ENCODE measurements around the gene EIF4A3.

Gene EIF4A3

DNA sequence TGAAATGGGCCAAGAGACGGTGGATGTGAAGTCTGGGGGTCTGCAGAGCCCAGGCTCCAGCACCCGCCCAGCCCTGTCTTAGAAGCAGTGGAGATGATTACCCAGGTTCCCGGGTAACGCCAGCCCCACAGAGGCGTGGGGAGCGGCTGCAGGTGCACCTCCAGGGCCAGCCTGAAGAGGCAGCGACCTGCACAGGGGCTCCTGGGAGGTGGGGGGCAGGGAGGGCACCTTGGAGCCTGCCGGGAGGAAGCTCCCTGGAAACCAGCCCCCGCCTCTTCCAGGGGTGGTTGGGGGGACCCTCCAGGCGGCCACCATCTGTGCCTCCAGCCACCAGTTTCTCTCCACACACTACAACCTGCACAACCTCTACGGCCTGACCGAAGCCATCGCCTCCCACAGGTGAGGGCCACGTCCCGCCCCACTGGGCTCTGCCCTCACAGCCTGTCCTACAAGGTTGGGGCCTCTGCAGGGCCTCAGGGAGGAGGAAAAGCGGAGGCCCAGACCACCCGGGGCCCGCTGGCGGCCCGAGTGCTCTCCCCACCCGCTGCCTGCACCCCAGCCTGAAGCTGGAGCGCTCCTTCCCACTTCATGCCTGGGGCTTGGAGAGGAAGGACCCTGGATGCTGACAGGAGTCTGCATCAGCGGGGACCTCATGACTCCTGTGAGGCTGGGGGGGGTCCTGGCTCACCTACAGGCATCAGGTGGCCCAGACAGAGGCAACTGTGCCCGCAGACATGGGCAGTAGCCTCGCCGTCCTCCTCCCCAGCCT lies 35.0 kb downstream of the EIF4A3 start:
- DNase-seq: no peak

DNA sequence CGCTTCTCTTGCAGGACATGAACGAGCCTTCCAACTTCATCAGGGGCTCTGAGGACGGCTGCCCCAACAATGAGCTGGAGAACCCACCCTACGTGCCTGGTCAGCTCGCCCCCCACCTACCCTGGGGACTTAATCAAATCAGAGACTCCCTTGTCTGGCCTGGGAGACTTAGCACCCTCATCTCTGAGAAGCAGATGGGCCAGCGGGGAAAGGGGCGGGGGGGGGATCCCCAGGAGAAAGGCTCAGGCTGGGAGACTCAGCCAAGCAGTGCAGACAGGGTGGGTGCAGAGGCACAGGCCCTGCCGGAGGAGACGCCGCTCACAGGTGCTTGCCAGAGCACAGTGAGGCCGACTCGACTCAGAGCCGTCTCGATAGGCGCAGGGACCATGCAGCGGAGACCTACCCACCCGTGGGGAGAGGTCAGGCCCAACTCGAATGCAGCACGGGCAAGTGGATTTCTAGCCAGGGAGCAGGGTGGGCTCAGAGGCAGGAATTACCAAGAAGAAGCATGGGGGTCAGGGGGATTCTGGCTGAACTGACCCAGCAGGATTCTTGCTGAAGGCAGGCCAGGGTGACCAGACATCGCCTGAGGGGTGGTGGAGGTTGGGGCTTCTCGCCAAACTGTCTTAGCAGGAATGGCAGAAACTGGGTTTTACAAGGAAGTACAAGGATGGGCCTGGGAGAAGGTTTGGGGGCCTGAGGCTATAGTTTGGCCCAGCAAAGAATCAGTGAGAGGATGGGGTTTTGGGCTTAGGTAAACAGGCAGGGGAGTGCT lies 35.8 kb downstream of the EIF4A3 start:
- no peak for DNase-seq

DNA sequence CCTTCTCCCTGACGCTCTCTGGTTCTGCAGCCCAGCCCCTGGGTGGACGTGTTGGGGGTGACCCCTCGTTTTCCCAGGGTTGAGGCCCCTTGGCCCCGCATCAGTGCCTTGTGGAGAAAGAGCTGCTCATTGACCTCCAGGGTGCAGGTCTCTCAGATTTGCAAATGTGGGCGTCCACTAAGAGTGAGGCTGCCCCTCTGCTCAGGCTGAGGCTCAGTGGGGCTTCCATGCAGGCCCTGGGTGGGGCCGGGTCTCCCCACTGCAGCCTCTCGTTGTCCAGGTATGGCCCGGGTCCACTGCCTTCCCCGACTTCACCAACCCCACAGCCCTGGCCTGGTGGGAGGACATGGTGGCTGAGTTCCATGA lies 36.5 kb downstream of the EIF4A3 start:
- no peak for DNase-seq

DNA sequence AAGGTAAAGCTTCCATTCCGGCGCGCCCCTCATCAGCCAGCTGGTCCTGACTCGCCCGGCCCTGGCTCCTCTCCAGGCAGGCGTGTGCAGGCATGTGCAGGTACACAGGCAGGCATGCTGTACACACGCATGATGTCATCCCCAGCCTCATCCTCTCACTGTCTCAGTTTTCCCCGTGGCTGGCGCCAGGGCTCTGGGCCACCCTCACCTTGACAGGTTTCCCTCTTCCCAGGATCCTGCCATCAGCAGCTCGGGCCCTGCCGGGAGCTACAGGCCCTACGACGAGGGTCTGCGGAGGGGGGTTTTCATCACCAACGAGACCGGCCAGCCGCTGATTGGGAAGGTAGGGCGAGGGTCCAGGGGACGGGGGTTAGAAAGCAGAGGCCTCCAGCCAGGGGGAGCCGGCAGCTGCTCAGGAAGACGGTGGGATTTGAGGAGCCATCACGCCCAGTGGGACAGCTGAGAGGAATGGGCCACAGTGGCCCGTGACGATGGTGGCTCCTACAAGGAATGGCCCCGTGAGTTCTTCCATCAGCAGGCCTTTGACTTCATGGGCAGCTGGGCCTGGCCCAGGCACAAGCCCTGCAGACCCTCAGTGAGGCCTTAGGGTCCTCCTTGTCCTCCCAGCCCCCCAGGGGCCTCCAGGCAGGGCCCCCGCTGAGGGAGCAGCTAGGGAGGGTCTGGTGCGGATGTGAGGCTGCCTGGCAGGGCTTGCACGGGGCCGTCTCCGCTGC lies 37.0 kb downstream of the EIF4A3 start:
- DNase-seq: no peak

DNA sequence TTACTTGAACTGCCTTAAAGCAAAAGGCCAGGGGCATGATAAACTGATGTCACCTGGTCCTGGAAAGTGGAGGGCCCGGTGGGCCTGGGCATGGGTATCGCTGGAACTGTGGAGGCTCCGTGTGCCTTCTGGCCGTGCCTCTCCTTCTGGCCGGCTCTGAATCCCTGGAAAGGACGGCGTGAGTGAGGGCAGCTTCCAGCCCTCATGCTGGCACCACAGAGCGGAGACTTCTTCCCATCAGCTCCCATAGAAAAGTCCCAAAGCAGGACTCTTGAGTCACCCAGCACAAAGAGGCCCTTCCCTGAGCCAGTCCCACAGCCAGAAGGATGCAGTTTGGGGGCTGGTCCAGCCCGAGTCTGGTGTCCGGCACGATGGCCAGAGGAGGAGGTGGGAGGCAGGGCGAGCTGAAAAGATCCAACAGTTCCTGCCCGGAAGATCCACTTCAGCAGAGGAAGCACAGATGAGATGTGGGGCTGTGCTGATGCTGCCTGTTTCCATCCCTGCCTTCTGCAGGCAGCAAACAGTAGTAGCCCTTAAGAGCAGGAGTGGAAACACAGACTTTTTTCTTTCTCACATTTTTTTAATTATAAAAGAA lies 37.8 kb downstream of the EIF4A3 start:
- DNase-seq: no peak

DNA sequence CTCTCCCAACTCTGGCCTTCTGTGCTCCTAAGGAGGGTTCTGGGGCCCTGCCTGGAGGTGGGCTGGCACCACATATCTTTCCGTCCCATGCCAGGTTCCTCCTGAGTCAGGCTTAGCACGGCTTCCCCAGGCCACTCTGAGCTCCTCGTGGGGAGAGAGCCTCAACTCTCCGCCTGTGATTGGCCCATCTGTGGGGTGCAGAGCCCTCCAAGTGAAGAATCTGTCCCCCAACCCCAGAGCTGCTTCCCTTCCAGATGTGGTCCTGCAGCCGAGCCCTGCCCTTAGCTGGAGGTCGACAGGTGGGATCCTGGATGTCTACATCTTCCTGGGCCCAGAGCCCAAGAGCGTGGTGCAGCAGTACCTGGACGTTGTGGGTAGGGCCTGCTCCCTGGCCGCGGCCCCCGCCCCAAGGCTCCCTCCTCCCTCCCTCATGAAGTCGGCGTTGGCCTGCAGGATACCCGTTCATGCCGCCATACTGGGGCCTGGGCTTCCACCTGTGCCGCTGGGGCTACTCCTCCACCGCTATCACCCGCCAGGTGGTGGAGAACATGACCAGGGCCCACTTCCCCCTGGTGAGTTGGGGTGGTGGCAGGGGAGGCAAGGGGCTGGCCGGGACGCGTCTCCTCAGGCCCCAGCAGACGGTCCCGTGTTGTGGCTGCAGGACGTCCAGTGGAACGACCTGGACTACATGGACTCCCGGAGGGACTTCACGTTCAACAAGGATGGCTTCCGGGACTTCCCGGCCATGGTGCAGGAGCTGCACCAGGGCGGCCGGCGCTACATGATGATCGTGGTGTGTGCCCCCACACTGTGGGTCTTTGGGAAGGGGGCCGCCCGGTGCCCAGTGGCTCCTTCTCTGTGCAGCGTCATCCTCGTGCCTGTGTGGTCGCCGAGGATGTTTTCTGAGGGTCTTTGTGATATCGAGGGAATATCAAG lies 38.6 kb downstream of the EIF4A3 start:
- DNase-seq: no peak

DNA sequence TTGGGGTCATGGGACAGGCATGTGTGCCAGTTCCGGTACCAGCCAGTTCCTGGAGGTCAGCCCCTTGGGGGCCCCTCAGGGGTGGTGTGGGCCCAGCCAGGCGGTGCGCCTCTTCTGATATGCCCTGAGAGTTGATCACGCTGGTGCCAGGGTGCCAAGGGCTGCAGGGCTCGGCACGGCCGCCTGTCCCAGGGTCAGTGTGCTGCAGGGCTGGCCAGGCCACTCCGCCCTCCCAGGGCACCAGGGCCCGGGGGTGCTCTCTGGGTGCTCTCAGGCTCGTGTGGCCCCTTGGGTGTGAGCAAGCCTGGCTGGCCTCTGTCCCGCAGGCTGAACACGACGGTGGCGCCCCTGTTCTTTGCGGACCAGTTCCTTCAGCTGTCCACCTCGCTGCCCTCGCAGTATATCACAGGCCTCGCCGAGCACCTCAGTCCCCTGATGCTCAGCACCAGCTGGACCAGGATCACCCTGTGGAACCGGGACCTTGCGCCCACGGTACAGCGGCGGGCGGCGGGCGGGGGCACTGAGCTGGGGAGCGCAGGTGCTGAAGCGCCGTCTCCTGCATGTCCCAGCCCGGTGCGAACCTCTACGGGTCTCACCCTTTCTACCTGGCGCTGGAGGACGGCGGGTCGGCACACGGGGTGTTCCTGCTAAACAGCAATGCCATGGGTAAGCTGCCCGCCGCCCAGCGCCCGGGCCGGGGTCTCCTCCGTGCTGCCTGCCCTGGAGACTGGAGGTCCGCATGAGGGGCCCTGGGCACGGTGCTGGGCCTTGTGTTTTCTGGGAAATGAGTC lies 39.5 kb downstream of the EIF4A3 start:
- DNase-seq: no peak

DNA sequence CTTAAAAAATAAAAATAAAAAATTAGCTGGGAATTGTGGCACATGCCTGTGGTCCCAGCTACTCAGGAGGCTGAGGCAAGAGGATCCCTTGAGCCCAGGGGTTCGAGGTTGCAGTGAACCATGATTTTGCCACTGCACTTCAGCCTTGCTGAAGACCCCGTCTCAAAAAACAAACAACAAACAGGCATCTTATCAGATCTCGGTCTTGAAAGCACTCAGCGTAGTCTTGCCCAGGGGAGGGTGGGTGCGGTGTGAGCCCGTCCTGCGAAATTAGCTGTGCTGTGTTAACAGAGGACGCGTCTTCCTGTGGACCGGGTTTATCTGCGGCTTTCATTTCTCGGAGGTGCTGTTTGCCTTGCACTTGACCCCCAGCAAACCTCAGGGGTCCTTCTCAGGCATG lies 40.2 kb downstream of the EIF4A3 start:
- DNase-seq: no peak

DNA sequence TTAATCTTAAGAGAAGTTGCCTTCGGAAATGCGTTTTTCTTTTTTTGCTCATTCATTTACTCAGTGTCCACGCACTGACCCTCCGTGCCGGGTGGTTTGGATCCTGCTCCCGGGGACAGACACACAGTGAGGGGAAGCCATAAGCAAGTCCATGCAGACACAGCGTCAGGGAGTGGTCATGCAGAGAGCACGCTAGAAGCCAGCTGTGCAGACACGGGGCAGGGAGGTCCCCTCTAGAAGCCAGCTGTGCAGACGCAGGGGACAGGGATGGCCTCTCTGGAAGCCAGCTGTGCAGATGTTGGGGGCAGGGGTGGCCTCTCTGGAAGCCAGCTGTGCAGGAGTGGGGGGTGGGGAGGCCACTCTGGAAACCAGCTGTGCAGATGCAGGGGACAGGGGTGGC lies 40.8 kb downstream of the EIF4A3 start:
- no peak for DNase-seq

DNA sequence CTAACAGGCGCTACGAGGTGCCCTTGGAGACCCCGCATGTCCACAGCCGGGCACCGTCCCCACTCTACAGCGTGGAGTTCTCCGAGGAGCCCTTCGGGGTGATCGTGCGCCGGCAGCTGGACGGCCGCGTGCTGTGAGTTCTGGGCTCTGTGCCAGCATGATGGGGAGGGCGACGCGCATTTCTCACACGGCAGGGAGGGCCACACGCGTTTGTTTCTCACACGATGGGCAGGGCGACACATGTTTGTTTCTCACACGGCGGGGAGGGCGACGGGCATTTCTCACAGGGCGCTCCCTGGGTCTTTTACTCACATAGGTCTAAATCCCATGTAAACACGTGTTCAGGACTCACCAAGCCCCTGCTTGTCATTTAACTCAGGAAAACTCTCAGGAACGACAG lies 41.2 kb downstream of the EIF4A3 start:
- no peak for DNase-seq

DNA sequence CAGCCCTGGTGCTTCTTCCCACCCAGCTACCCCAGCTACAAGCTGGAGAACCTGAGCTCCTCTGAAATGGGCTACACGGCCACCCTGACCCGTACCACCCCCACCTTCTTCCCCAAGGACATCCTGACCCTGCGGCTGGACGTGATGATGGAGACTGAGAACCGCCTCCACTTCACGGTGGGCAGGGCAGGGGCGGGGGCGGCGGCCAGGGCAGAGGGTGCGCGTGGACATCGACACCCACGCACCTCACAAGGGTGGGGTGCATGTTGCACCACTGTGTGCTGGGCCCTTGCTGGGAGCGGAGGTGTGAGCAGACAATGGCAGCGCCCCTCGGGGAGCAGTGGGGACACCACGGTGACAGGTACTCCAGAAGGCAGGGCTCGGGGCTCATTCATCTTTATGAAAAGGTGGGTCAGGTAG lies 42.0 kb downstream of the EIF4A3 start:
- no peak for DNase-seq

DNA sequence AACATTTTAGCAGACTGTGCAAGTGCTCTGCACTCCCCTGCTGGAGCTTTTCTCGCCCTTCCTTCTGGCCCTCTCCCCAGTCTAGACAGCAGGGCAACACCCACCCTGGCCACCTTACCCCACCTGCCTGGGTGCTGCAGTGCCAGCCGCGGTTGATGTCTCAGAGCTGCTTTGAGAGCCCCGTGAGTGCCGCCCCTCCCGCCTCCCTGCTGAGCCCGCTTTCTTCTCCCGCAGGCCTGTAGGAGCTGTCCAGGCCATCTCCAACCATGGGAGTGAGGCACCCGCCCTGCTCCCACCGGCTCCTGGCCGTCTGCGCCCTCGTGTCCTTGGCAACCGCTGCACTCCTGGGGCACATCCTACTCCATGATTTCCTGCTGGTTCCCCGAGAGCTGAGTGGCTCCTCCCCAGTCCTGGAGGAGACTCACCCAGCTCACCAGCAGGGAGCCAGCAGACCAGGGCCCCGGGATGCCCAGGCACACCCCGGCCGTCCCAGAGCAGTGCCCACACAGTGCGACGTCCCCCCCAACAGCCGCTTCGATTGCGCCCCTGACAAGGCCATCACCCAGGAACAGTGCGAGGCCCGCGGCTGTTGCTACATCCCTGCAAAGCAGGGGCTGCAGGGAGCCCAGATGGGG lies 42.5 kb downstream of the EIF4A3 start:
- DNase-seq: no peak

DNA sequence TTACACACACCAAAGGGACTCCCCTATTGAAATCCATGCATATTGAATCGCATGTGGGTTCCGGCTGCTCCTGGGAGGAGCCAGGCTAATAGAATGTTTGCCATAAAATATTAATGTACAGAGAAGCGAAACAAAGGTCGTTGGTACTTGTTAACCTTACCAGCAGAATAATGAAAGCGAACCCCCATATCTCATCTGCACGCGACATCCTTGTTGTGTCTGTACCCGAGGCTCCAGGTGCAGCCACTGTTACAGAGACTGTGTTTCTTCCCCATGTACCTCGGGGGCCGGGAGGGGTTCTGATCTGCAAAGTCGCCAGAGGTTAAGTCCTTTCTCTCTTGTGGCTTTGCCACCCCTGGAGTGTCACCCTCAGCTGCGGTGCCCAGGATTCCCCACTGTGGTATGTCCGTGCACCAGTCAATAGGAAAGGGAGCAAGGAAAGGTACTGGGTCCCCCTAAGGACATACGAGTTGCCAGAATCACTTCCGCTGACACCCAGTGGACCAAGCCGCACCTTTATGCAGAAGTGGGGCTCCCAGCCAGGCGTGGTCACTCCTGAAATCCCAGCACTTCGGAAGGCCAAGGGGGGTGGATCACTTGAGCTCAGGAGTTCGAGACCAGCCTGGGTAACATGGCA lies 43.4 kb downstream of the EIF4A3 start:
- DNase-seq: no peak

DNA sequence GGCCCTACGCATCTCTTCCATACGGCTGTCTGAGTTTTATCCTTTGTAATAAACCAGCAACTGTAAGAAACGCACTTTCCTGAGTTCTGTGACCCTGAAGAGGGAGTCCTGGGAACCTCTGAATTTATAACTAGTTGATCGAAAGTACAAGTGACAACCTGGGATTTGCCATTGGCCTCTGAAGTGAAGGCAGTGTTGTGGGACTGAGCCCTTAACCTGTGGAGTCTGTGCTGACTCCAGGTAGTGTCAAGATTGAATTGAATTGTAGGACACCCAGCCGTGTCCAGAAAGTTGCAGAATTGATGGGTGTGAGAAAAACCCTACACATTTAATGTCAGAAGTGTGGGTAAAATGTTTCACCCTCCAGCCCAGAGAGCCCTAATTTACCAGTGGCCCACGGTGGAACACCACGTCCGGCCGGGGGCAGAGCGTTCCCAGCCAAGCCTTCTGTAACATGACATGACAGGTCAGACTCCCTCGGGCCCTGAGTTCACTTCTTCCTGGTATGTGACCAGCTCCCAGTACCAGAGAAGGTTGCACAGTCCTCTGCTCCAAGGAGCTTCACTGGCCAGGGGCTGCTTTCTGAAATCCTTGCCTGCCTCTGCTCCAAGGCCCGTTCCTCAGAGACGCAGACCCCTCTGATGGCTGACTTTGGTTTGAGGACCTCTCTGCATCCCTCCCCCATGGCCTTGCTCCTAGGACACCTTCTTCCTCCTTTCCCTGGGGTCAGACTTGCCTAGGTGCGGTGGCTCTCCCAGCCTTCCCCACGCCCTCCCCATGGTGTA lies 44.1 kb downstream of the EIF4A3 start:
- DNase-seq: no peak

DNA sequence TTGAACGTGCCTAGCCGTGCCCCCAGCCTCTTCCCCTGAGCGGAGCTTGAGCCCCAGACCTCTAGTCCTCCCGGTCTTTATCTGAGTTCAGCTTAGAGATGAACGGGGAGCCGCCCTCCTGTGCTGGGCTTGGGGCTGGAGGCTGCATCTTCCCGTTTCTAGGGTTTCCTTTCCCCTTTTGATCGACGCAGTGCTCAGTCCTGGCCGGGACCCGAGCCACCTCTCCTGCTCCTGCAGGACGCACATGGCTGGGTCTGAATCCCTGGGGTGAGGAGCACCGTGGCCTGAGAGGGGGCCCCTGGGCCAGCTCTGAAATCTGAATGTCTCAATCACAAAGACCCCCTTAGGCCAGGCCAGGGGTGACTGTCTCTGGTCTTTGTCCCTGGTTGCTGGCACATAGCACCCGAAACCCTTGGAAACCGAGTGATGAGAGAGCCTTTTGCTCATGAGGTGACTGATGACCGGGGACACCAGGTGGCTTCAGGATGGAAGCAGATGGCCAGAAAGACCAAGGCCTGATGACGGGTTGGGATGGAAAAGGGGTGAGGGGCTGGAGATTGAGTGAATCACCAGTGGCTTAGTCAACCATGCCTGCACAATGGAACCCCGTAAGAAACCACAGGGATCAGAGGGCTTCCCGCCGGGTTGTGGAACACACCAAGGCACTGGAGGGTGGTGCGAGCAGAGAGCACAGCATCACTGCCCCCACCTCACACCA lies 44.8 kb downstream of the EIF4A3 start:
- DNase-seq: no peak

DNA sequence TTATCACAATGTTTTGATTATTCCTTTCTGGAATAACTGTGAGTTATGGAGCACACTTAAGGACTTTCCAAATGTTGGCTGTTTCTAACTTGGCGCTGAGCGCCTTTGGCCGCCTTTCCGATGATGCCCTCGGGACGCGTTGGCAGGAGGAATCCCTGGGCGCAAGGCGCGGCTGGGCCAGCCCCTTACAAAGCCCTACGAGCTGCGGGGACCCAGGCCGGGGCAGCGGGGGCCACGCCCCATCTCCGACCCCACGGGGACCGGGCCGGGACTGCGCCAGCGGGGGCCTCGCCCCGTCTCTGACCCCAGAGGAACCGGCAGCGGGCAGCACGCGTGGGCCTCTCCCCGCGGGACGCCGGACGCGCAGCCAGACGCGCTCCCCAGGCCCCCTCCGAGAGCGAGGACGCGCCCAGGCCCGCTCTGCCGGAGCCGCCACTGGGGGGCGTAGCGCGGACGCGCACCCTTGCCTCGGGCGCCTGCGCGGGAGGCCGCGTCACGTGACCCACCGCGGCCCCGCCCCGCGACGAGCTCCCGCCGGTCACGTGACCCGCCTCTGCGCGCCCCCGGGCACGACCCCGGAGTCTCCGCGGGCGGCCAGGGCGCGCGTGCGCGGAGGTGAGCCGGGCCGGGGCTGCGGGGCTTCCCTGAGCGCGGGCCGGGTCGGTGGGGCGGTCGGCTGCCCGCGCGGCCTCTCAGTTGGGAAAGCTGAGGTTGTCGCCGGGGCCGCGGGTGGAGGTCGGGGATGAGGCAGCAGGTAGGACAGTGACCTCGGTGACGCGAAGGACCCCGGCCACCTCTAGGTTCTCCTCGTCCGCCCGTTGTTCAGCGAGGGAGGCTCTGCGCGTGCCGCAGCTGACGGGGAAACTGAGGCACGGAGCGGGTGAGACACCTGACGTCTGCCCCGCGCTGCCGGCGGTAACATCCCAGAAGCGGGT lies 45.6 kb downstream of the EIF4A3 start, which contains the start of gene GAA:
GAA (plus strand) TSS at position 571 of the 935 bp plus-strand sequence. CDS start 3,006 bp downstream, outside the sequence.
- peak in 1 of 2 experiments; percentile 6 for DNase-seq

DNA sequence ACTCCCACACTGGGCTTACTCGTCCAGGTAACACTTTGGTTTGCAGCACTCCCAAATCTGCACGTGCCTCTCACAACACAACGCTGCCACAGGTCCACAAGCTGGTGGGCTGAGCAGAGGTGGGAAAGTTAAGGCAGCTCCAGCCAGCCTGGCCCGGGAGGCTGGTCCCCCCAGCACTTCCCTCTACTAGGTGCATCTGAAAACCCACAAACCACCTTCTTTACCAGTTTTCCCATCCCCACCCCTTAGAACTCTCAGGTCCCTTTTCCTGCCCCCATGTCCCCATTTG lies 46.9 kb downstream of the EIF4A3 start:
- DNase-seq: no peak

All from cerebellar nuclear complex (tissue), 1 donor.